CD4-positive, alpha-beta T cell treated with Interleukin-12 subunit alpha and Interleukin-12 subunit beta, for 1 hour (primary cell): Measurements from ENCODE around the gene MMEL1.
"Not testable (repeated sequence)": the region's sequence is repeated elsewhere in the genome, so short reads cannot be mapped to it uniquely, and the experiment has no call there.

Experiments
- DNase-seq: peaks from one replicate; pipeline ENCODE4 v3.0.0-alpha.2; 2020

The MMEL1 gene

DNA sequence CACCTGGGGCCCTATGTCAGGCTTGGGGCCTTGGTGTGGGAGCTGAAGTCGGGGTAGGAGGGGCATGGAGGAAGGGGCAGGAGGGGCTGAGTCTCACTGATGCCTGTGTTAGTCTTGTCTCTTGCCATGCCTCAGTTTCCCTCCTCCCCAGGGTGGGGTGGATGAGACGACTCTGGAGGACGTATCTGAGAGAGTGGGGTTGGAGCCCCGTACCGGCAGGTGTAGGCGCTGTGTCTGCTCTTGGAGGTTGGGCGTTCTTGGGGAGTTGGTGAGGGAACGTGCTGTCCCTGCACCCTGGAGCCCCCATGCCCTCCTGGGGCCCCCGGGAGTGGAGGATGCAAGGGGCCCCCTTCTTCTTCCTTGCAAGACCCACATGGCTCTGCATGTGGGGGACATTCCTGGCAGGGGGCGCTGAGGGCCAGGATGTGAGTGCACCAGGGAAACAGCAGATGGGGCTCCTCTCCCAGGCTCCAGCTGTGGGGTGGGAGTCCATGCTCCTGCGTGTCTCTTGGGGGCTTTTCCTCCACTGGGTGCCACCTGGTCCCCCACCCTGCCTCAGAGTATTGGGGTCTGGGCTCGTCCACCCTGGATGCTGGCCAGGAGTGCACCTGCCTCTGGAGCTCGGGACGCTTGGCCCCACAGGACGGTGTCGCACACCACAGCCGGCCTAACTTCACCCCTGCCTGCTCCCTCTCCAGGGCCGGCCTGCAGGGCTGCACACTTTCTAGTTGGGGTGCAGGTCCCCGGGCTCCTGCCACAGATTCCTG is 78.0 kb downstream of the MMEL1 start:
- DNase-seq: peak; percentile 59

DNA sequence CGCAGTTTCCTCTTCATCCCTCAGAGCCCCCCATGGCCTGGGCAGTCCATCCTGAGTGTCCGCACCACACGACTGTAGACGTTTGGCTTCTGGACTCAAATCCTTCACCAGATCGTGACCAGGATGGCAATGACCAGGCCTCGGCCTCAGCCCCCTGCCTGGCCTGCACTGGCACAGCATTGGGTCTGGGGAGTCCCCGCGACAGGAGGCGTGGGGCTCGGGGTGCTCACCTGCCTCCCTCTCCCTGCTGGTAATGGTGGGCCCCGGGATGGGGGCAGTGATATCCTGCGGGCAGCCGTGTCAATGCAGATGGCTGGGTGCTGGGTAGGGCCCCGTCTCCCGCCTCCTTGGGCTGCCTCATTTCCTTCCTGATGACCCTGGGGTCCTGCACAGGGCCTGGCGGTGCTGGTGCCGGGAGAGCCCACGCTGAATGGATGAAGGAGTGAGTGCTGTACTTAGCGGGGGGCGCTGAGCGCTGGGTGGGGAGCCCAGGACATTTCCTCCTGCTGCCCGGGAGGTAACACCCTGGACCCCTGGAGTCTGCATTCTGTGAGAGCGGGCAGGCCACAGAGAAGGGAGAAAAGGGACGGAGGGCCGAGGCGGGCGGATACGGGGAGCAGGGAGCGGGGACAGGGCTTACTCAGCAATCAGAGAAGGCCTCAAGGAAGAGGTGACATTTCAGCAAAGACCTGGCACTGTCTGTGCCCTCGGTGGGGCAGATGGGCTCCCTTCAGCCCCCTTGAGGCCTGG is 78.8 kb downstream of the MMEL1 start:
- DNase-seq: no peak

DNA sequence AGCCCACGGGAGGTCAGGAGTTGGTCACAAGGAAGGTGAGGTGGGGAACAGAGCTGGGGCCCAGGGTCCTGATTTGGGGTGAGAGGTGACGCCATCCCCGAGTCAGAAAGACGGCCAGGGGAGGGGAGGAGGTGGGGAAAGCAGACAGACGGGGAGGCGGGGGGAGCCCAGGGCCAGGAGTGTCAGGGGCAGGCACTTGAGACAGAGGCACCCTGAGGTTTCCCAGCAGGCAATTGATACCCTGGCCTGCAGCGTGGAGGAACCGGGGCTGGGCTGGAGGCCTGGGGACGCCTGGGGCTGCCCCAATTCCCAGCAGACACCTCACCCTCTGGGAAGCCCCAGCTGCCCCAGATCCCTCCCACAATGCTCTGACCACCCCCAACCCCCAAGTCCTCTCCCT is 79.7 kb downstream of the MMEL1 start:
- not testable (repeated sequence) for DNase-seq

DNA sequence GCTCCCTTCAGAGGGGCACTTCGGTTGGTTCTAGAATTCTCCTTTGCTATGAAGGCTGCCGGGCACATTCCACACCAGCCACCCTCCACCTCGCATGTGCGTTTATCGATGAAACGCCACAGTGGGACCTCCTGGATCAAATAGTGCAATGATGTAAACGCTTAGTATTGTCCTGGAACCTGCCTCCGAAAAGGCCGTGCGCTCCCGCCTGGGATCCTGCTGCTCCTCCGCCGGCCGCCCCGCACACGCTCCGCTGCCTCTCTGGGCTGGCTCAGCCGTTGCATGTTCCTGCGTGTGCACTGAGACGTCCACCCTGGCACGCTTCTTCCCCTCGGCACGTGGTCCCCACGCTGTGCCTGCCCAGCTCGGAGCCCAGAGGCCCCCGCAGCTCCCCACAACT is 80.6 kb downstream of the MMEL1 start:
- DNase-seq: no peak

DNA sequence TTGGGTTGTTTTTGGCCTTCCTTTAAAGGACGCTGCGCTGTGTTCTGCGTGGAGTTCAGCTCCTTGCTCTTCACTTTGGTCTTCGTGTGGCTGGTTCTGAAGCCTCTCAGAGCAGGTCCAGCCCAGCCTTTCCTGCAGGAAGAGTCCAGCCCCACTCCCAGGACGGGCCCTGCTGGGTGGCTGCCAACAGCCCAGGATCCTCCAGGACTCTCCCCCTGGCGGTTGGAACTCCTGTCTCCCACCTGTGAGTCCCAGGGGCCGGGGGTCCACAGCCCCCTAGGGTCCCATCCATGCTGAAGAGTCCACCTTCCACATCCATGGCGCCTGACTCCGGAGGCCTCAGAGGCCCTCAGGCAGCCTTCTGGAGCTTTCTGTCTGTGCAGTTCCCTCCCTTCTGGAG is 81.3 kb downstream of the MMEL1 start:
- not testable (repeated sequence) for DNase-seq

DNA sequence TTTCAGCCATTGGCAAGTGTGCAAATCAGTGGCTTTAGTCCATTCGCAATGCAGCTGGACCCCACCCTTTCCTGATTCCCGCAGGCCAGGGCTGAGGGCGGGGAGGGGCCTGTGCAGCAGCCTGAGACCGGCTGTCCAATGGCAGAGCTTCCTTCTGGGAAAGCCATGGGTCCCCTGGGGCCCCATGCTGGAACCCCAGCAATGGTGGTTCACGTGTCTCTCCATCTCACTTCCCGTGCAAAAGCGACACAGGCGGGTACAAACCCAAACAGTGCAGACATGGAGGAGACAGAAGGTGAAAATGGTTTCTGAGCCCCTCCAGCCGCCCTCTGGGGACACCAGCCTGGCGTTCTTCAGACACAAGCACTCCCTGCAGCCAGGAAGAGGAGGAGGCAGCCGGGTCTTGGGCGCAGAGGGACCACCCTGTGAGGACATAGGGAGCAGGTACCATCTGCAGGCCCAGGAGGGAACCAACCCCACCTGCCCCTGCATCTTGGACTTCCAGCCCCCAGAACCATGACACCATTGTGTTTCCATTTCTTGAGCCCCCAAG is 82.4 kb downstream of the MMEL1 start:
- DNase-seq: not testable (repeated sequence)

DNA sequence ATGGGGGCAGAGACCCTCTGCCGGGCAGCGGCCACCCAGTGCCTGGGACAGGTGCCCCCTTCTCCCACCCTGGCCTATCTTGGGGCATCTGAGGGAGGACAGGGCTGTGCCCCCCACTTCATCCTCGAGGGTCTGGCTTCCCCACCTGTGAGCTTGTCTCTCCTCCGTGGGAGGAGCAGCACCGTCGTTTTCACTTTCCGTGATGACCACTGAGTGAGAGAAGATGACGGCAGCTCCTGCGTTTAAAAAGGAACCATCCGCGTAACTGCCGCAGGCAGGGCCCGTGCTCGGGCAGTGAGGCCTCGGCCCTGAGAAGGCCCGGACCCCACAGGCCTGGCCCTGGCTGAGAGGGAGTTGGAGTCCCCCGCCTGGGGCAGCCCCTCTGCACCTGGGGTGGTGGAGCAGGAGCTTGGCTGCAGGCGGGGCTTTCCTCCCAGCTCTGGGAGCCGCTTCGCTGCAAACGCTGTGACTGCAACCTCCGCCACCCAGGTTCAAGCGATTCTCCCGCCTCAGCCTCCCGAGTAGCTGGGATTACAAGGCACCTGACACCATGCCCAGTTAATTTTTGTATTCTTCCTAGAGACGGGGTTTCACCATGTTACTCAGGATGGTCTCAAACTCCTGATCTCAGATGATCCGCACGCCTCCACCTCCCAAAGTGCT is 83.3 kb downstream of the MMEL1 start:
- DNase-seq: not testable (repeated sequence)

DNA sequence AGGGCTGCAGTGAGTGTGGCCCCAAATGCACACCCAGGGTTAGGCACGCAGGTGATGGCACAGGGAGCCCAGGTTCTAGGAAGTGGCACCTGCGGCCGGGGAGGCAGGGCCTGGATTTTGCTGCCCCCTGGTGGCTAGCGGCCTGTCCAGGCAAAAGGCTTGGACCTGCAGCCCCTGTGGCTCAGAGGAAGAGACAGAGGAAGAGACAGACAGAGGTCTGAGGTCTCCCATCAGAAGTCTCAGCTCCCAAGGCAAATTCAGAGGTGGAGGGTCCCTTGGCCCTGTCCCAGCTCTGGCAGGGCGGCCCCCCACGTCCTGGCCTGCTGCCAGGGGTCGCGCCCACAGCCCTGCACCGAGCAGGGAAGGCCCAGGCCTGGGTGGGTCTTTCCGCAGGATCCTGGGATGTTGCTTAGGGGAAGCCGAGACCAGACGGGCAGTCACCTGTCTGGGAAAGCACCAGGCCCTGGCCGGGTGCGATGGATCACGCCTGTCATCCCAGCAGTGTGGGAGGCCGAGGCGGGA is 84.7 kb downstream of the MMEL1 start:
- DNase-seq: peak; percentile 88

DNA sequence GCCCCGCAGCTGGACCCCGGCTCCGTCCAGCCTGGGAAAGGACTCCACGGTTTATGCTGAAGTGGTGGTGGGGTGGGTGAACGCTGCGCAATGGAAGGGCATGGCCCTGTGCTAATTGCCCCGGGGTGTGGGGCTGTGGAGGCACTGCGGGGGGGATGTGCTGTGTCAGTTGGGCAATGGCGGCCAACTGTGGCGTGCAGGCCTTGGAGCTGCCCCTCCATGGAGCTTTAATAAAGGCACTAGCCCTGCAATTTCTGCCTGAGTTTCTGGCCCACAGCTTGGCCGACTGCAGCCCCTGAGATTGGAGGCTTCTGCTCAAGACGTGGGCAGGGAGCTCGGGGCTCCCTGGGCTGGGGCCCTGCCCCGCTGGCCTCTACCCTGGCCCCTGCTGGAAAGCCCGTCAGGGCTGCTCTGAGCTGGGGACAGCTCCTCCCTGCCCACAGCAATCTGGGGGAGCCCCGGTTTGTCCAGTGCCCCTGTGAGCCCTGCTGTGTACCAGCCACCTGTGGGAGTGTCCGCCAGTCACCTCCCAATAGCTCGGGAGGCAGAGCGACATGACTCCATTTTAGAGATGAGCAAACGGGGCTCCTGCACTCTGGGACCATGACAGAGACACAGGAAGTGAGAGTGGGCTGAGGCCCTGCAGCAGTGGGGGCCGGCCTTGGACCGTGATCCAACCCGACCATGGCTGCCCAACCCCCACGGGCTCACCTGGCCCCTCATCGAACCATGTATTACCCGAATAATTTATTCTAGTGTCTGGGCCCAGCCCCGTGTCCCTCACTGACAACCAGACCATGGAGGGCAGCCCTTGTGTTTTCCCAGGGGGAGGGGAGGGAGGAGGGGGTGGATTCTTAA is 85.4 kb downstream of the MMEL1 start:
- peak; percentile 57 for DNase-seq

DNA sequence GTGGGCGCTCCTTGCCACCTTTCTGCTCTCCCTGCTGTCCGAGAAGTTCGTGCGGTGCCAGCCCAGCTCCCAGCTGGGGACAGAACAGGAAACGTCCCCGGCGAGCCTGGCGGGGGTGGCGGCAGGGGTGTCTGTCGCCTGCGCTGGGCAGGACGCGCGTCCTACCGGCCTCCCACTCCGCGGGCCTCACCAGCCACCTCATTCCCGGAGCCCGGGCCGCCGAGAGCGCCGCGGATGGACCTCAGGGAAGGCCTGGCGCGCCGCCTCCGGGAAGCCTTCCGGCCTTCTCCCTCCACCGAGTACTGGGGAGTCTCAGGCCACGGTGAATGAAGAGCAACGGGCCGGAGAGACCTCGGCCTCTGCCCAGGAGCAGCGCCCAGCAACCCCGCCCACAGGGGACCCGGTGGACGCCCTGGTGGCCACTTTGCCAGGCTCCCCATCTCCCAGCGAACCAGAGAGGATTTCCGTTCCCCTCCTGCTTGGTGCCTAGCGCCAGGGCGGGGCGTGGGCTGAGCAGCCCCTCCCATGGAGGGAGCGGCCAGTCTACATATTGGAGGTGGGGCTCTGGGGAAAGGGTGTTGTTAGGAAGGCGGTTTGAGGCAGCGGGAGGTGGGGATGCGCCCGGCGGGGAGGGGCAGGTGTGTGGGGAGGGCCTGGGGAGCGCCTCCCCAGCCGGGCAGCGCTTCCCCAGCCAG is 86.2 kb downstream of the MMEL1 start:
- peak; percentile 90 for DNase-seq

DNA sequence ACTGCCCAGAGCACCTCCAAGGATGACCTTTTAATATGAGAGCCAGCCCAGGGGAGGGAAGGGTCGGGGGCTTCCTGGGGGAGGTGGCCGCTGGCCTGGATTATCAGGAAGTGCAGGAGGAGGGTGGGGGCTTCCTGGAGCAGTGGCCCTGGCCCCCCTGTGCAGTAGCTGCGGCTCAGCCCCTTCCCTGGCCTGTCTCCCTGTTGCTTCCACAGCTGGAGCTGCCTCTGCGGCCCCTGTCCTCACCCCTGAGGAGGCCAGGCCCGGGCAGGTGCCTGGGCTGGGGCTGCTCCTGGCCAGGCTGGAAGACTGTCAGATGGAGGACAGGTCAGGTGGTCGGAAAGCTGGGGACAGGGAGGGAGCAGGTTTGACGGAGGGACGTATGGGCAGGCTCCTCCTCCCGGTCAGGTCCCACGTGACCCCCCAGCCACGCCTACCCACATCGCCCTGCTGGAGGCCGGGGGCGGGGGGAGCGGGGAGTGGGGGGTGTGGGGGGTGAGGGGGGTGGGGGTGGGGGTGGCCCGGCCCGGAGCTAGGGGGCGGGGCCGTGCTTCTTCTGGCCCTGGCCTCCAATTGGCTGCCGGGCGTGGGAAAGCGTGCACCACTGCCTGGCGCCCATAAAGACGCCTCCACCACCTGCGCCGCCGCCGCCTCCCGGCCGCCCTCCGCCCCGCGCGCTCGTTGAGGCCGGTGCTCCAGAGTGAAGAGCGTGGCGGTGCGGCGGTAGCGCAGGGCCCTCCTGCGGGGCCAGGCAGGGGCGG is 86.9 kb downstream of the MMEL1 start:
- DNase-seq: peak; percentile 95

DNA sequence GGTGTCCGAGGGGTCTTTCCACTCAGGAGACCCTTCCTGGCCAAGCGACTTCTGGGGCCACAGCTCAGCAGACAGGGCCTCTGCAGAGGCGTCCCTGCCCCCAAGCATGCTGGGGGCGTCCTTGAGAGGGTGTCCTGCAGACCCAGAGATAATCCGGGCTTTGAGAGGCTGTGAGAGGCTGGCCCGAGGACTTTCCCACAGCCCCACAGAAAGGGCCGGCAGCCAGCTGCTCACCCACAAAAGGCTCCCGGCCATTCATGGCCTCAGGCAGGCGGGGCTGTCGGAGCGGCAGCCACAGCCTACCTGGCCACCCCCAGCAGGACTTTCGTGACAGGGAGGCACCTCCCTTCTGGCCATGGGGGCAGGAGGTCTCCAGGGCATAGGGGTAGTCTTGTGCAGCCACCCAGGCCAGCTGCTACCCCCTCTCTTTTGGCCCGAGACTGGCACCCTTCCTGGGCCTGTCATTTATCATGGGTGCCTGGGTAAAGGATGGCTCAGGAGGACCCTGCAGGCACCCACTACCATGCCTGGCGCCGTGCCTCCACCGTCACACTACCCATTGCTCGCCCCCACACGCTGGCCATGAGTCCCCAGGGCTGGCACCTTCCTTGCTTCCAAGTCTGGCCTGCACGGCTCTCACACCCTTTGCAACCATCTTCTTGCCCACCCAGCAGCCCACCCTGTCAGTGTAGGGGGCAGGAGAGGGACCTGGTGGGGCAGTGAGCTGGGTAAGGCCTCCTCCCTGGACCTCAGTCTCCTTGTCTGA is 87.8 kb downstream of the MMEL1 start:
- no peak for DNase-seq

DNA sequence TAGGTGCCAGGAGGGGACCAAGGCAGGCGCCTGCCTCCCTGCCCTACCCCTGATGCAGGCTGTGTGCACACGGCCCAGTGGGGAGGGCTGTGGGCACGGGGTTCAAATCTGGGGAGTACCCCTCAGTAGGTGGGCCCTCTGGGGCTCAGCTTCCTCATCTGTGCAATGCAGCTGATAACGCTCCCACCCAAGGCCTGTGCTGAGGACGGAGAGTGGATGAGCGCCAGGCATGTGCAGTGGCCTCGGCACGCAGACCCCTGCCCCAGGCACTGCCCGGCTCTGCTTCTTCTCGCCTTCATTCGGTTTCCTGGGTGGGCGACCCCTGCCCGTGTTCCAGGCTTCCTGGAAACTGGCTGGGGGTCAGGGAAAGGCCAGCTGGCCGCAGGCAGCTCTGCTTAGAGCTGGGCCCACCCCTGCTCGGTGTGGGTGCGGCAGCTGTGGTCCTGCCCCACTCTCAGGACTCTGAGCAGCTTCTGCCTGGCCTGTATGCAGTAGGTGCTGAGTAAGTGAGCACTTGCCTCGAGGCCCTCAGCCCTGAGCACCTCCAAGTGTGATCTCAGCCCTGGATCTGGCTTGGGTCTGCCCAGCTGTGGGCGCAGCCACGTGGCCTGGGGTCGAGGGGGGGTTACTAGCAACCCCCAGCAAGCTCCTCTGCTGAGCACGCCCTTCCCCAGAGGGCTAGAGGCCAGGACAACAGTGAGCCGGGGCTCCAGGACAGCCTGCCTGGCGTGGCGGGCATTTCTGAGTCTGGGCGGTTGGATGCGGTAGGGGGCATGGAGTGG is 88.5 kb downstream of the MMEL1 start:
- DNase-seq: no peak

DNA sequence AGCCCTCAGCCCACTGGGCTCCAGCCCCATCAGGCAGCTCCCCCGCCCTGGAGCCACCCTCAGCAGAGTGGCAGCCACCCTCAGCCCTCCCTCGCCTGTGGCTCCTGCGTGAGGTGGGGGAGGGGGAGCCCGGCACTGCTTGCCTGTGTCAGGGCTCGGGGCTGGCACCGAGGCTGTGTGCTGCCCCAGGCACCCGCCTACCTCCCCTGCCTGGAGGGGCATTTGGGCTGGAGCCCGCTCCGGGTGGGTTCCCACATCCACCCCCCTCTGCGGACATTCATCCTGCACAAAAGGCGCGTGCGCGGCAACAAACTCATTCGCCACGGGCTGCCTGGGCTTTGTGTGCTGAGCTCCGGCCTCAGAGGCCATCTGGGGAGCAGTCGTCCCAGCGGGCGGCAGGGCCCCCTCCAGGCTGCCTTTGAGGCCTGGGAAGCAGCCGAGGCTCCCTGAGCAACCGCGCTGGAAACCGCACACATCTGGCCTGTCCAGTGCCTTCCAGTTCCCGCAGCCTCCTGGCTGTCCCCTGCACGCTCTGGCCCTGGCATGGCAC is 89.2 kb downstream of the MMEL1 start:
- DNase-seq: peak; percentile 53

DNA sequence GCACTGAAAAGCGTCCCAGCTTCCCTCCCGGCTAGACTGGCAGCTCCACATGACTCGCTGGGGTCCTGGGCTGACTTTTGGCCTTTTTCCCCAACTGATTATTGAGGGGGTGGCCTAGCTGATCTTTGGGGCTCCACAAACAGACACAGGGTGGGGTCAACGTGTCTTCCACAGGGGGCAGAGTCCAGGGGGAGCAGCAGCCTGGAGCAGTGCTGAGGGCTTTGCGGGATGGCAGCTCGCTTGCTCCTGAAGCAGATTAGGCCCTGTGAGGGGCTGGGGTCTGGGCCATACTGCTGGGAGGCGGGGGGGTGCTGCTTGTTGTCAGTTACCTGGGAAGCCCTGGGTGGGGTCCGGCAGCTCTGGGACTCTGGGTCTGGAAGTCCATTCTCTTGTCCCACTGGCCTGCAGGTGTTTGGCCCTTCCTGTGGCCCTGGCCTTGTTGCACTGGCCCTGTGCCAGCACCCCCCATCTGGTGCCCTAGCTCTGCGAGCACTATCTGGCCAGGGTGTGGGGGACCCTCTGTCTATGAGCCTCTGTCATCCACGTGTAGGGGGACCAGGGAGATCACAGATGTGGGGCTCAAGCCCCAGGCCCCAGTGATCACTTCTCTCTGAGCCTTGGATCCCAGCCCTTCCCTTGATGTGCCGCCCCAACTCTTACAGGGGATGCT is 90.4 kb downstream of the MMEL1 start:
- DNase-seq: no peak

DNA sequence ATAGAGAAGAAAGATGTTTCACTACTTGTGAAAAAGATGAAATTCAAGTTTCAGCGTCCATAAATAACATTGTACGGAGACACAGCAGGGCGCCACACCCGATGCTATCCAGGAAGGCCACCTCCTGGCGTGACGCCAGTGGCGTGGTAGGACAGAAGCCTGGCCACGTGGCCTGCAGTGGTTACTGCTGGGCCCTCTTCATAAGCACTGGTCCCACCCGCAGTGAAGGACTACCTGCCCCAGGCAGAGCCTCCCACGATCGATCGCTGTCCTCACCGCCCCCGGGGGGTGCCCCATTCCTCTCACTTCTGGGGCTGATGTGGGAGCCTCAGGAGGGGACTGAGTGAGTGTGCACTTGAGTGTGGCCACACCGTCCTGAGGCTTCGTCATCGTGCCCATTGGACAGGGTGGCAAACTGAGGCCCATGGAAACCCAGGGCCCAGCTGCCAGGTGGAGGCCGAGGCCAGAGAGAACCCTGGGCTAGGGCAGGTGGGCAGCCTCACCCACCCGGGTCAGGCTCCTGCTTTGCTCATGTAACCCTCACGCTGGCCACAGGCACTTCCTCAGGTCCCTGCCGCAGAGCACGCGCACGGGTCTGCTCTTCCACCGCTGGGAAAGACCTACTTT is 91.1 kb downstream of the MMEL1 start:
- no peak for DNase-seq

DNA sequence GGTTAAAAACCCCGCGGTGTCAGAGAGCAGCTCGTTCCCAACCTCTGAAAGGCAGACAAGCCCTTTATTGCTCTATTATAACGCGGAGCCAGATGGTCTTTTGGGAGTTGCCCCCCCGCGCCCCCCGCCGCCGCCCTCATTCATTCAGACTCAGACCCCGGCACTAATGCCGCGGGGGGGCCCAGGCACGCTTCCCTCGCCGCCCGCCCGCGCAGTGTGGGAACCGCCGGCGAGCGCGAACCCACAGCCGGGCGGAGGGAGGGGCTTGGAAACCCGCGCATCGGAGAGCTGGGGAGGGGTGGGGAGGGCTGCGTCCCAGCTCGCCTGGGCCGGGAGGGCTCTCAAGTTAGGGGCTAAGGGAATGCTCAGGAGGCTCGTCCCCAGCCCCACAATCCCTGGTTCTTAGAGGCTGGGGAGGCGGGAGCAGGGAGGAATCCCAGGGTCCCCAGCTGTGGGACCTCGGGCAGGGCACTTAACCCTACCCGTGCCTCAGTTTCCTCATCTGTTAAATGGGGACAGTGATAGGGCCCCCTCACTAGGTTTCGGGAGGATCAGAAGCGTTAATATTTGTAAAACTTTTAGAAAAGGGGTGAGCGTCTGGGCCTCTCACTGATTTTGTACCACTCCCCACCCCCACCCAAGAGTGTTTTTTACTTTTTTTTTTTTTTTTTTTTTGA is 91.9 kb downstream of the MMEL1 start:
- peak; percentile 14 for DNase-seq
